IMR-90 (cell line): ENCODE data around the gene IFT57. TPM values are rescaled to one million over a fixed set of nuclear protein-coding genes. Genes with fewer than 3 reads are reported as not detected.

Source experiments
- ATAC-seq: fragments of 200-7000 bp; cut with Tn5 transposase; 2 replicates; pipeline ENCODE4 v1.9.1; 2020; ENCODE audit warnings: low read depth, mild to moderate bottlenecking, moderate library complexity
- BruUV-seq: library from RNA; stranded (reverse); fragments of 400-500 nt; replicated peaks from 2 replicates; lab custom pipeline; 2021; lab: Mats Ljungman, UMichigan
- CTCF ChIA-PET: fragments of 300-600 bp; formaldehyde crosslinking; extraction: SDS; loops from one replicate; lab custom pipeline; 2021; ENCODE audit warnings: antibody characterized with exemption; lab: Yijun Ruan, JAX
- POLR2A ChIA-PET: fragments of 300-600 bp; sonication (Branson Sonifier 250); formaldehyde crosslinking; loops from one replicate; lab custom pipeline; 2022; ENCODE audit warnings: antibody characterized with exemption; ENCODE audit not compliant: unreplicated experiment; lab: Charles Lee
- DNase-seq: peaks from one replicate; pipeline ENCODE4 v3.0.0; 2013
- H2AFZ ChIP-seq: replicated peaks from 2 replicates; pipeline ENCODE3; 2013; ENCODE audit warnings: low read length, mild to moderate bottlenecking; ENCODE audit not compliant: poor library complexity
- H2AK5ac ChIP-seq: 2 replicates; pipeline ENCODE4 v1.6.1; 2013; ENCODE audit warnings: low read depth, low read length, inconsistent platforms
- H2AK9ac ChIP-seq: replicated peaks from 2 replicates; pipeline ENCODE3; 2013; ENCODE audit warnings: mild to moderate bottlenecking, low read depth, low read length, moderate library complexity; ENCODE audit not compliant: poor library complexity
- H2BK120ac ChIP-seq: 2 replicates; pipeline ENCODE4 v1.6.1; 2013; ENCODE audit warnings: low read depth, low read length, inconsistent platforms
- H2BK15ac ChIP-seq: 3 replicates; pipeline ENCODE4 v1.6.1; 2013; ENCODE audit warnings: low read depth, low read length, inconsistent platforms
- H2BK20ac ChIP-seq: 2 replicates; pipeline ENCODE4 v1.6.1; 2013; ENCODE audit warnings: low read depth, mild to moderate bottlenecking, inconsistent platforms, low read length, moderate library complexity
- H2BK5ac ChIP-seq: 2 replicates; pipeline ENCODE4 v1.6.1; 2013; ENCODE audit warnings: mild to moderate bottlenecking, low read depth, low read length, inconsistent platforms; ENCODE audit not compliant: poor library complexity, severe bottlenecking
- H3K14ac ChIP-seq: replicated peaks from 2 replicates; pipeline ENCODE4 v1.6.1; 2013; ENCODE audit warnings: low read depth, low read length, inconsistent platforms
- H3K18ac ChIP-seq: 2 replicates; pipeline ENCODE4 v1.6.1; 2013; ENCODE audit warnings: low read depth, low read length, control low read depth
- H3K23ac ChIP-seq: 2 replicates; pipeline ENCODE4 v1.6.1; 2013; ENCODE audit warnings: low read depth, low read length, inconsistent platforms
- H3K27ac ChIP-seq: 2 replicates; pipeline ENCODE4 v1.5.1; 2013; ENCODE audit warnings: mild to moderate bottlenecking, control low read depth, low read length; ENCODE audit not compliant: insufficient read depth
- H3K27me3 ChIP-seq: 2 replicates; pipeline ENCODE4 v1.6.1; 2013; ENCODE audit warnings: low read length; ENCODE audit not compliant: control insufficient read depth, insufficient read depth
- H3K36me3 ChIP-seq: 2 replicates; pipeline ENCODE4 v1.6.1; 2013; ENCODE audit warnings: low read length, mixed read lengths; ENCODE audit not compliant: control insufficient read depth, insufficient read depth
- H3K4ac ChIP-seq: 2 replicates; pipeline ENCODE4 v1.6.1; 2013; ENCODE audit warnings: low read depth, low read length, inconsistent platforms
- H3K4me1 ChIP-seq: 2 replicates; pipeline ENCODE4 v1.6.1; 2013; ENCODE audit warnings: low read length, mixed read lengths; ENCODE audit not compliant: control insufficient read depth, insufficient read depth
- H3K4me2 ChIP-seq: 2 replicates; pipeline ENCODE4 v1.6.1; 2013; ENCODE audit warnings: low read depth, mild to moderate bottlenecking, control low read depth, low read length, moderate library complexity
- H3K4me3 ChIP-seq: 2 replicates; pipeline ENCODE4 v1.5.1; 2013; ENCODE audit warnings: low read depth, mild to moderate bottlenecking, control low read depth, low read length, moderate library complexity; ENCODE audit not compliant: insufficient read depth
- H3K56ac ChIP-seq: 2 replicates; pipeline ENCODE4 v1.6.1; 2013; ENCODE audit warnings: low read length, inconsistent platforms; ENCODE audit not compliant: insufficient read depth; ENCODE audit errors: extremely low read depth
- H3K79me1 ChIP-seq, 2 experiments: 2 replicates each; pipeline ENCODE4 v1.6.1; 2013; ENCODE audit warnings: low read length in 2 of 2, inconsistent platforms in 1 of 2, low read depth in 1 of 2
- H3K9ac ChIP-seq: 2 replicates; pipeline ENCODE4 v1.6.1; 2013; ENCODE audit warnings: low read depth, low read length, control low read depth
- H3K9me1 ChIP-seq: 2 replicates; pipeline ENCODE4 v1.6.1; 2013; ENCODE audit warnings: low read length, inconsistent platforms; ENCODE audit not compliant: insufficient read depth
- H3K9me3 ChIP-seq: 2 replicates; pipeline ENCODE4 v1.6.1; 2013; ENCODE audit warnings: low read length; ENCODE audit not compliant: control insufficient read depth, insufficient read depth
- H4K20me1 ChIP-seq: 2 replicates; pipeline ENCODE4 v1.6.1; 2013; ENCODE audit warnings: low read length, inconsistent platforms; ENCODE audit not compliant: insufficient read depth
- H4K5ac ChIP-seq: 2 replicates; pipeline ENCODE4 v1.6.1; 2013; ENCODE audit warnings: mild to moderate bottlenecking, low read depth, low read length, control low read depth
- H4K8ac ChIP-seq, 2 experiments: 2 replicates each; pipeline ENCODE4 v1.6.1; 2013; ENCODE audit warnings: low read depth in 2 of 2, low read length in 2 of 2, control low read depth in 1 of 2, inconsistent platforms in 1 of 2
- H4K91ac ChIP-seq: 2 replicates; pipeline ENCODE4 v1.6.1; 2013; ENCODE audit warnings: low read depth, low read length, inconsistent platforms; ENCODE audit not compliant: insufficient read depth
- BHLHE40 ChIP-seq: fragments of 150-350 bp; IDR thresholded peaks from 2 replicates; pipeline ENCODE4 v1.6.1; 2016; ENCODE audit warnings: mild to moderate bottlenecking, low read depth, low read length
- CEBPB ChIP-seq: IDR thresholded peaks from 2 replicates; pipeline ENCODE4 v1.6.1; 2012; ENCODE audit warnings: low read depth, low read length, improper control_type of control experiment
- CTCF ChIP-seq: conservative IDR thresholded peaks from 2 replicates; pipeline ENCODE4 v1.5.1; 2012; ENCODE audit warnings: mild to moderate bottlenecking, low read depth, low read length, improper control_type of control experiment
- MAFK ChIP-seq: IDR thresholded peaks from 2 replicates; pipeline ENCODE4 v1.6.1; 2012; ENCODE audit warnings: low read depth, low read length, improper control_type of control experiment
- MXI1 ChIP-seq: IDR thresholded peaks from 2 replicates; pipeline ENCODE4 v1.6.1; 2012; ENCODE audit warnings: low read depth, mild to moderate bottlenecking, low read length, moderate library complexity, borderline replicate concordance
- RCOR1 ChIP-seq: IDR thresholded peaks from 2 replicates; pipeline ENCODE4 v1.6.1; 2012; ENCODE audit warnings: mild to moderate bottlenecking, low read length, improper control_type of control experiment; ENCODE audit not compliant: insufficient replicate concordance
- USF2 ChIP-seq: fragments of 150-350 bp; IDR thresholded peaks from 2 replicates; pipeline ENCODE4 v1.6.1; 2017; ENCODE audit warnings: mild to moderate bottlenecking, antibody characterized with exemption, low read length, low read depth
- WGBS, 2 experiments: methylation state at CpG; one replicate each; pipeline versions ENCODE4 v1.1.5 to v1.1.7; 2013; ENCODE audit warnings: missing lambda C conversion rate in 2 of 2; ENCODE audit not compliant: insufficient read length in 1 of 2; ENCODE audit errors: extremely low coverage in 2 of 2; 5-methylcytosine and 5-hydroxymethylcytosine counted together
- dilution Hi-C: fragments of 300-500 bp; cut with HindIII; formaldehyde crosslinking; loops from one replicate; pipeline ENCODE4 v1.14.3; 2018; ENCODE audit warnings: low sequenced_read_pairs; ENCODE audit not compliant: unreplicated experiment
- in situ Hi-C: fragments of 300-500 bp; cut with MboI; formaldehyde crosslinking; loops from 3 replicates; pipeline ENCODE4 v1.14.3; 2019; ENCODE audit warnings: low sequenced_read_pairs, inconsistent platforms, mixed read lengths
- intact Hi-C: fragments of 100-400 bp; cut with micrococcal nuclease; formaldehyde crosslinking; loops from 2 replicates; pipeline ENCODE4 v1.10.0; 2022
- polyA plus RNA-seq, 3 experiments: library from polyadenylated mRNA; depleted of rRNA; stranded (reverse); fragments of >200 nt; gene quantifications; 2 replicates each; pipeline ENCODE4 v1.2.3, GENCODE V29; 2012; ENCODE audit warnings: low replicate concordance in 1 of 3
- total RNA-seq: library from RNA; depleted of rRNA; stranded (reverse); fragments of >200 nt; gene quantifications from 2 replicates; pipeline ENCODE4 v1.2.3, GENCODE V29; 2012

Gene IFT57
- total and polyA plus RNA-seq, 2 of the 4 experiments (the other 2 are of a cell fraction): 30.0 to 35.3 TPM

- Histone ChIP-seq H3K27ac (no peak overlapping the region), H4K20me1 (no peaks in the 10 kb centered on the region), H3K56ac (no peak overlapping the region), H4K91ac (no peak overlapping the region), H3K14ac (no peak overlapping the region), H3K79me1 (peaks cover 0 to 9% of the 10 kb centered on the region in 2 experiments; a peak in 1 of 4 replicates), H3K36me3 (no peaks in the 10 kb centered on the region), H3K9me1 (peaks cover 5% of the 10 kb centered on the region; the same call in 1 of the 2 replicates), H3K9ac (no peak overlapping the region), H3K4me3 (no peak overlapping the region), H2BK20ac (no peak overlapping the region), H3K23ac (no peak overlapping the region), H4K8ac (no peak overlapping the region), H2BK5ac (no peak overlapping the region), H3K27me3 (no peaks in the 10 kb centered on the region), H3K4me2 (no peak overlapping the region), H2AK5ac (no peak overlapping the region), H2AK9ac (no peak overlapping the region), H4K5ac (no peak overlapping the region), H3K18ac (no peak overlapping the region), H3K9me3 (no peaks in the 10 kb centered on the region), H2BK15ac (no peak overlapping the region), H2BK120ac (no peak overlapping the region), H2AFZ (no peak overlapping the region), H3K4me1 (peaks cover 7% of the 10 kb centered on the region), H3K4ac (no peak overlapping the region)
- no TSS peak for BruUV-seq
- dilution Hi-C loops: no loop called here
- no peak for ATAC-seq
- CTCF ChIA-PET: no interaction called here
- in situ Hi-C loops: no loop called here
- TF ChIP-seq MXI1 (no peak), USF2 (no peak), BHLHE40 (no peak), CTCF (no peak), CEBPB (no peak), RCOR1 (no peak), MAFK (no peak)
- no CpG with 5 or more reads among the region's 2 CpGs for WGBS, 2 experiments
- no peak for DNase-seq
- POLR2A ChIA-PET: no interaction called here
- intact Hi-C loops: no loop called here
Observed at GRCh38 chr3:108177536-108177935, 44.7 kb downstream of the IFT57 start.
